SU-DHL-6 (cell line): ENCODE data around the gene TFF2.

Source experiments
- EZH2phosphoT487 ChIP-seq: fragments of 200-600 bp; sonication (generic), shearing (Covaris generic); conservative IDR thresholded peaks from 2 replicates; pipeline ENCODE4 v1.6.1; 2018; ENCODE audit warnings: mild to moderate bottlenecking, antibody characterized with exemption, low read length, moderate library complexity, mixed read lengths
- TF ChIP-seq, protein P1 (sequence below): fragments of 200-600 bp; sonication (generic); IDR thresholded peaks from one replicate; pipeline ENCODE4 v1.5.1; 2017; ENCODE audit warnings: antibody characterized with exemption, mild to moderate bottlenecking, low read length, moderate library complexity; ENCODE audit not compliant: insufficient read depth, poor library complexity, severe bottlenecking

GRCh38 chr21:42390193-42390592, 39.4 kb upstream of the TFF2 start:
- no peak for TF ChIP-seq EZH2phosphoT487
- TF ChIP-seq, protein P1, sequence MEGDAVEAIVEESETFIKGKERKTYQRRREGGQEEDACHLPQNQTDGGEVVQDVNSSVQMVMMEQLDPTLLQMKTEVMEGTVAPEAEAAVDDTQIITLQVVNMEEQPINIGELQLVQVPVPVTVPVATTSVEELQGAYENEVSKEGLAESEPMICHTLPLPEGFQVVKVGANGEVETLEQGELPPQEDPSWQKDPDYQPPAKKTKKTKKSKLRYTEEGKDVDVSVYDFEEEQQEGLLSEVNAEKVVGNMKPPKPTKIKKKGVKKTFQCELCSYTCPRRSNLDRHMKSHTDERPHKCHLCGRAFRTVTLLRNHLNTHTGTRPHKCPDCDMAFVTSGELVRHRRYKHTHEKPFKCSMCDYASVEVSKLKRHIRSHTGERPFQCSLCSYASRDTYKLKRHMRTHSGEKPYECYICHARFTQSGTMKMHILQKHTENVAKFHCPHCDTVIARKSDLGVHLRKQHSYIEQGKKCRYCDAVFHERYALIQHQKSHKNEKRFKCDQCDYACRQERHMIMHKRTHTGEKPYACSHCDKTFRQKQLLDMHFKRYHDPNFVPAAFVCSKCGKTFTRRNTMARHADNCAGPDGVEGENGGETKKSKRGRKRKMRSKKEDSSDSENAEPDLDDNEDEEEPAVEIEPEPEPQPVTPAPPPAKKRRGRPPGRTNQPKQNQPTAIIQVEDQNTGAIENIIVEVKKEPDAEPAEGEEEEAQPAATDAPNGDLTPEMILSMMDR: no peak
